D721Med (cell line): ENCODE measurements around the gene SOAT1.
"Not testable (repeated sequence)": the region's sequence is repeated elsewhere in the genome, so short reads cannot be mapped to it uniquely, and the experiment has no call there.

ENCODE experiments used
- DNase-seq: peaks from one replicate; pipeline ENCODE4 v3.0.0; 2011; ENCODE audit warnings: low spot score; ENCODE audit not compliant: insufficient read length
- FAIRE-seq: peaks from 2 replicates; lab custom pipeline; 2011; peaks lifted over from hg19 to GRCh38; lab: Jason Lieb, UNC
- TF ChIP-seq, protein P1 (sequence below): IDR thresholded peaks from 2 replicates; pipeline ENCODE4 v1.5.1; 2012; ENCODE audit warnings: mild to moderate bottlenecking, control low read depth; ENCODE audit not compliant: insufficient read depth; ENCODE audit errors: missing control alignments

Gene SOAT1

DNA sequence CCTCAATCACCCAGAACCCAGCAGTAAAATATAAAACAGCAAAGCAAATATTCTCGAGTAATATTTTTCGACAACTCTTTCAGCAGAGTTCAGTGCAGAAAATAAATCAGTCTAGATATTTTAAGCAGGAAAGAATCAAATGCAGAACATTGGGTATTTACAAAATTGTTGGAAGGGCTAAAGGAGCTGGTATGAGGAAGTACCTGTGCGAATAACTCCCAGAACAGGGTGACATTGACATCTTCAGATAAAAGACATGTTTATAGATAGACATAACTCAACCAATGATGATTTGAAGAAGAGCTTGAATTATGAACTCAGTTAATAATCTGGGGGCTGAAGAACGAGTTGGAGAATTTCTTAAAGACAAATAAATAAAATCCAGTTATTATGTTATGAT is 78.6 kb downstream of the SOAT1 start:
- TF ChIP-seq, protein P1, sequence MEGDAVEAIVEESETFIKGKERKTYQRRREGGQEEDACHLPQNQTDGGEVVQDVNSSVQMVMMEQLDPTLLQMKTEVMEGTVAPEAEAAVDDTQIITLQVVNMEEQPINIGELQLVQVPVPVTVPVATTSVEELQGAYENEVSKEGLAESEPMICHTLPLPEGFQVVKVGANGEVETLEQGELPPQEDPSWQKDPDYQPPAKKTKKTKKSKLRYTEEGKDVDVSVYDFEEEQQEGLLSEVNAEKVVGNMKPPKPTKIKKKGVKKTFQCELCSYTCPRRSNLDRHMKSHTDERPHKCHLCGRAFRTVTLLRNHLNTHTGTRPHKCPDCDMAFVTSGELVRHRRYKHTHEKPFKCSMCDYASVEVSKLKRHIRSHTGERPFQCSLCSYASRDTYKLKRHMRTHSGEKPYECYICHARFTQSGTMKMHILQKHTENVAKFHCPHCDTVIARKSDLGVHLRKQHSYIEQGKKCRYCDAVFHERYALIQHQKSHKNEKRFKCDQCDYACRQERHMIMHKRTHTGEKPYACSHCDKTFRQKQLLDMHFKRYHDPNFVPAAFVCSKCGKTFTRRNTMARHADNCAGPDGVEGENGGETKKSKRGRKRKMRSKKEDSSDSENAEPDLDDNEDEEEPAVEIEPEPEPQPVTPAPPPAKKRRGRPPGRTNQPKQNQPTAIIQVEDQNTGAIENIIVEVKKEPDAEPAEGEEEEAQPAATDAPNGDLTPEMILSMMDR = no peak
- no peak for DNase-seq
- peak; percentile 16 for FAIRE-seq

- no peak for DNase-seq
- no peak for FAIRE-seq
- TF ChIP-seq, protein P1 = no peak
Measured at GRCh38 chr1:179376223-179376622, 82.6 kb downstream of the SOAT1 start.

DNA sequence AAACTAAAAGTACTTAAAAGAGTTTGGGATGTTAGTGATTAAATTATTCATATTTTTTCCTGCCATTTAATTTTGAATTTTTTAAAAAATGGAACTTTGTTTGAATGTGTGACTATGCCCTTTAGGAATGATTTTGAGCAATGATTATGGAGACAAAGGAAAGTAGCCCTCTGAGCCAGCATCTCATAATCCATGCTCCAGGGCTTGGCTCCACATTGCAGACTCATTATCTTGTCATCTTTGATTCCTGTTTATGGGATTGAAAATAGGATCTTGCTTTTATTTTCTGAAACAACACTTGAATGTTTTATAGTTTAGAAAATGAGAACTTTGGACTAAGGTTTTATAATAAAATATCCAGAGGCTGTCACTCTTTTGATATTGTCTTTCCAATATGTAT is 86.7 kb downstream of the SOAT1 start:
- no peak for FAIRE-seq
- no peak for DNase-seq
- TF ChIP-seq, protein P1 = no peak

DNA sequence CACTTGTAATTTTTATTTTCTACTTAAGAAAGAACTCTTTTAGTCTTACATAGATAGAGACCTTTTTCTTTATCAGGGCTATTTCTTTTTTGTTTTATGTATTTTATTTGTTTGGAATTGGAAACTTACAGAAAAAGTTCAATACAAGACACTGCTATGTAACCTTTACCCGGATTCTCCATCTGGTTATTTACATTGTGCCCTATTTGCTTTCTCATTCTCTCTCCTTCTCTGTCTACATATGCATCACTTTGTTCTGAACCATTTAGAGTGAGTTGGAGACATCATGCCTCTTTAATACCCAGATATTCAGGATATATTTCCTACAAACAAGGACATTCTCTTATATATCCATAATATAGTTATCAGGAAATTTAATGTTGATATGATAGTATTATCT is 90.4 kb downstream of the SOAT1 start:
- TF ChIP-seq, protein P1 = no peak
- FAIRE-seq = no peak
- DNase-seq = no peak

DNA sequence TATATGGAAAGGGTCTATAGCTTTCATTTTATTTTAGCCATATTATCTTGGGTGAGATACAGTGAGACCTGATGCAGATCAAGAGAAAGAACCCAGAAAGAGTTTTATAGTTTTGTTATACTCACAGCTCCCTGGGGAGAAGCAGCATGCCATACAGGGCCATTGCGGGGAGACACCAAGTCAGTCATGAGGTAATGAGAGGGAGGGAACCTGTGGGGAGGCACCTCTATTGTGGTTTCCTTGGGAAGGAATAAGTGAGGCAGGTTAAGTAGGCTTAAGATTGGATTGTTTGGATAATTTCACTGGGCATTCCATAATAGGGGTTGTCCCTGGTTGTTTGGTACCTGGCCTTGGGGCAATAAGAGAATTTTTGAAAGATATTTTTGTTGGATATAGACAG is 91.9 kb downstream of the SOAT1 start:
- TF ChIP-seq, protein P1 = no peak
- no peak for FAIRE-seq
- no peak for DNase-seq

DNA sequence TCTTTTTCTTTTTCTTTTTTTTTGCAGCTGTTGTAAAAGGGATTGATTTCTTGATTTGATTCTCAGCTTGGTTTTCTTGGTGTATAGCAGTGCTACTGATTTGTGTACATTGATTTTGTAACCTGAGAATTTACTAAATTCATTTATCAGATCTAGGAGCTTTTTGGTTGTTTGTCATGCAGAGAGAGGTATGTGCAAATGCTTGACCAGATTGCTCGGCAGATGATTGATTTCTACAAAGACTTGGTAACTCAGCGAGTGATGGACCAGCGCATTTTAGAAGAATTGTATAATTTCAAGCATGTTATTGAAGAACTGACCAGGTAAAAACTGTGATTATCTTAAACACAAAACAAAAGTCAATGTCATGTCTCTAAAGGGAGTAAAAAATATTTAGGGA is 100.1 kb downstream of the SOAT1 start:
- TF ChIP-seq, protein P1 = no peak
- DNase-seq (no peak), FAIRE-seq (no peak)

DNA sequence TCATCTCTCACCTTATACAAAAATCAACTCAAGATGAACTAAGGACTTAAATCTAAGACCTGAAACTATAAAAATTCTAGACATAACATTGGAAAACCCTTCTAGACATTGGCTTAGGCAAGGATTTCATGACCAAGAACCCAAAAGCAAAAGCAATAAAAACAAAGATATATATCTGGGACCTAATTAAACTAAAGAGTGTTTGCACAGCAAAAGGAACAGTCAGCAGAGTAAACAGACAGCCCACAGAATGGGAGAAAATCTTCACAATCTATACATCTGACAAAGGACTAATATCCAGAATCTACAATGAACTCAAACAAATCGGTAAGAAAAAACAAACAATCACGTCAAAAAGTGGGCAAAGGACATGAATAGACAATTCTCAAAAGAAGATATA is 105.8 kb downstream of the SOAT1 start:
- not testable (repeated sequence) for FAIRE-seq, DNase-seq
